ENCODE results near the gene WDR70.

DNA sequence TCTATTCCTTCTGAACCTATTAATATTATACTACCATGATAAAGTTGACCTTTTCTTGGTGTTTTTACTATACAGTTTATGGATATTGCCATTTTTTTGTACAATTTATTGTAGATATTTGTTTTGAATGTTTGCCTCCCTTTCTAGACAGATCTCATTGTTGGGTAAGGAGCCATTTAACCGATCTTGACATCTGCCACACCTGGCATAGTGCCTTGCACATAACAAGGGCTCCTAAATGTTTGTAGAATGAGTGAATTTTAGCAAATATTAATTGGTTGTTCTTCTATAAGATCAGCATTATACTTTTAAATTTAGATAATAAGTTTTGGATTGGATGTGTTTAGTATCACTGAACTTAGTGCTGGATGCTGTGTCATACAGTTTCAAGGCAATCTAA is 285.4 kb downstream of the WDR70 start:
- TF ChIP-seq, protein P1, sequence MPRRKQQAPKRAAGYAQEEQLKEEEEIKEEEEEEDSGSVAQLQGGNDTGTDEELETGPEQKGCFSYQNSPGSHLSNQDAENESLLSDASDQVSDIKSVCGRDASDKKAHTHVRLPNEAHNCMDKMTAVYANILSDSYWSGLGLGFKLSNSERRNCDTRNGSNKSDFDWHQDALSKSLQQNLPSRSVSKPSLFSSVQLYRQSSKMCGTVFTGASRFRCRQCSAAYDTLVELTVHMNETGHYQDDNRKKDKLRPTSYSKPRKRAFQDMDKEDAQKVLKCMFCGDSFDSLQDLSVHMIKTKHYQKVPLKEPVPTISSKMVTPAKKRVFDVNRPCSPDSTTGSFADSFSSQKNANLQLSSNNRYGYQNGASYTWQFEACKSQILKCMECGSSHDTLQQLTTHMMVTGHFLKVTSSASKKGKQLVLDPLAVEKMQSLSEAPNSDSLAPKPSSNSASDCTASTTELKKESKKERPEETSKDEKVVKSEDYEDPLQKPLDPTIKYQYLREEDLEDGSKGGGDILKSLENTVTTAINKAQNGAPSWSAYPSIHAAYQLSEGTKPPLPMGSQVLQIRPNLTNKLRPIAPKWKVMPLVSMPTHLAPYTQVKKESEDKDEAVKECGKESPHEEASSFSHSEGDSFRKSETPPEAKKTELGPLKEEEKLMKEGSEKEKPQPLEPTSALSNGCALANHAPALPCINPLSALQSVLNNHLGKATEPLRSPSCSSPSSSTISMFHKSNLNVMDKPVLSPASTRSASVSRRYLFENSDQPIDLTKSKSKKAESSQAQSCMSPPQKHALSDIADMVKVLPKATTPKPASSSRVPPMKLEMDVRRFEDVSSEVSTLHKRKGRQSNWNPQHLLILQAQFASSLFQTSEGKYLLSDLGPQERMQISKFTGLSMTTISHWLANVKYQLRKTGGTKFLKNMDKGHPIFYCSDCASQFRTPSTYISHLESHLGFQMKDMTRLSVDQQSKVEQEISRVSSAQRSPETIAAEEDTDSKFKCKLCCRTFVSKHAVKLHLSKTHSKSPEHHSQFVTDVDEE (CRISPR knock-in tag; IDR thresholded peaks at IDR 0.05): no peak
- TF ChIP-seq TCF4 (CRISPR knock-in tag; IDR thresholded peaks at IDR 0.05; ENCODE audit: borderline replicate concordance) (no peak), ARNTL (CRISPR knock-in tag; IDR thresholded peaks at IDR 0.05; ENCODE audit: borderline replicate concordance, low read depth) (no peak), ZFP3 (CRISPR knock-in tag; IDR thresholded peaks at IDR 0.05) (no peak), ISL1 (CRISPR knock-in tag; IDR thresholded peaks at IDR 0.05) (no peak)
- TF ChIP-seq, protein P2, sequence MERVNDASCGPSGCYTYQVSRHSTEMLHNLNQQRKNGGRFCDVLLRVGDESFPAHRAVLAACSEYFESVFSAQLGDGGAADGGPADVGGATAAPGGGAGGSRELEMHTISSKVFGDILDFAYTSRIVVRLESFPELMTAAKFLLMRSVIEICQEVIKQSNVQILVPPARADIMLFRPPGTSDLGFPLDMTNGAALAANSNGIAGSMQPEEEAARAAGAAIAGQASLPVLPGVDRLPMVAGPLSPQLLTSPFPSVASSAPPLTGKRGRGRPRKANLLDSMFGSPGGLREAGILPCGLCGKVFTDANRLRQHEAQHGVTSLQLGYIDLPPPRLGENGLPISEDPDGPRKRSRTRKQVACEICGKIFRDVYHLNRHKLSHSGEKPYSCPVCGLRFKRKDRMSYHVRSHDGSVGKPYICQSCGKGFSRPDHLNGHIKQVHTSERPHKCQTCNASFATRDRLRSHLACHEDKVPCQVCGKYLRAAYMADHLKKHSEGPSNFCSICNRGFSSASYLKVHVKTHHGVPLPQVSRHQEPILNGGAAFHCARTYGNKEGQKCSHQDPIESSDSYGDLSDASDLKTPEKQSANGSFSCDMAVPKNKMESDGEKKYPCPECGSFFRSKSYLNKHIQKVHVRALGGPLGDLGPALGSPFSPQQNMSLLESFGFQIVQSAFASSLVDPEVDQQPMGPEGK (CRISPR knock-in tag; IDR thresholded peaks at IDR 0.05; ENCODE audit: borderline replicate concordance): no peak
